Psoas muscle (tissue), 8 donors: ENCODE measurements around the gene ANO1. TPM values are rescaled to one million over a fixed set of nuclear protein-coding genes. Genes with fewer than 3 reads are reported as not detected.

Experiments
- ATAC-seq, 4 donors: fragments of 200-7000 bp; cut with Tn5 transposase; one replicate each; pipeline ENCODE4 v1.9.1; 2020; ENCODE audit warnings: moderate library complexity in 3 of 4, mild to moderate bottlenecking in 2 of 4
- DNase-seq, 2 donors: peaks; one replicate each; pipeline ENCODE4 v3.0.0-alpha.2; 2020
- H3K27ac ChIP-seq: fragments of 200-600 bp; one replicate; pipeline ENCODE4 v1.8.0; 2022
- H3K27me3 ChIP-seq, 3 donors: fragments of 200-600 bp in 1 of 3; one replicate each; pipeline versions ENCODE4 v1.6.1 to v1.8.0; 2013 to 2022; ENCODE audit warnings: low read length in 2 of 3, mild to moderate bottlenecking in 2 of 3, moderate library complexity in 1 of 3; ENCODE audit not compliant: insufficient read depth in 3 of 3
- H3K36me3 ChIP-seq, 2 donors: fragments of 200-600 bp in 1 of 2; one replicate each; pipeline versions ENCODE4 v1.6.1 to v1.8.0; 2013 to 2022; ENCODE audit warnings: low read depth in 1 of 2, mild to moderate bottlenecking in 1 of 2, moderate library complexity in 1 of 2; ENCODE audit not compliant: insufficient read depth in 1 of 2
- H3K4me1 ChIP-seq: fragments of 200-600 bp; one replicate; pipeline ENCODE4 v1.8.0; 2022
- H3K4me3 ChIP-seq: fragments of 200-600 bp; one replicate; pipeline ENCODE4 v1.8.0; 2022; ENCODE audit warnings: mild to moderate bottlenecking
- H3K9me3 ChIP-seq: fragments of 200-600 bp; one replicate; pipeline ENCODE4 v1.8.0; 2022
- WGBS, 3 donors: extraction: QIAGEN DNeasy Blood & Tissue Kit; methylation state at CpG; one replicate each; pipeline versions ENCODE4 v1.1.6 to v1.1.7; 2013; 5-methylcytosine and 5-hydroxymethylcytosine counted together
- intact Hi-C, 2 donors: fragments of 100-400 bp; cut with DNase I; formaldehyde crosslinking; loops; one replicate each; pipeline versions ENCODE4 v1.11.0 to v1.14.2; 2022
- polyA plus RNA-seq, 3 donors: library from polyadenylated mRNA; stranded (reverse); fragments of 200-250 nt; gene quantifications; one replicate each; pipeline ENCODE4 v1.2.3, GENCODE V29; 2013
- total RNA-seq, 4 donors: library from RNA; stranded (reverse); fragmentation: NEBNext Ultra II Directional in 2 of 4; extraction: Animal tissue kit (Norgen Biotek cat#: 25700) in 2 of 4; gene quantifications; one replicate each; pipeline versions ENCODE4 v1.2.1 to v1.2.4, GENCODE V29; 2021 to 2023
- TF ChIP-seq, protein P1 (sequence below): fragments of 200-600 bp; IDR thresholded peaks from one replicate; pipeline ENCODE4 v1.8.0; 2022; ENCODE audit warnings: antibody characterized with exemption
- donor health status: healthy with polysubstance abuse.
- donor health status: DM: no; HTN: no; CAD: no; lungs with moderate emphysema.
- donor health status: Bipolar disorder and iron deficiency.
- donor health status: healthy.
- donor health status: DM: yes; HTN: yes; CAD: no.
- donor health status: DM: no; HTN: no; CAD: no.
- donor health status: DM: no; HTN: no; CAD: no.
- donor health status: DM: yes; HTN: yes; CAD: no.

Gene ANO1
- total and polyA plus RNA-seq, 7 donors: 2.2 to 11.3 (median 8.7) TPM

DNA sequence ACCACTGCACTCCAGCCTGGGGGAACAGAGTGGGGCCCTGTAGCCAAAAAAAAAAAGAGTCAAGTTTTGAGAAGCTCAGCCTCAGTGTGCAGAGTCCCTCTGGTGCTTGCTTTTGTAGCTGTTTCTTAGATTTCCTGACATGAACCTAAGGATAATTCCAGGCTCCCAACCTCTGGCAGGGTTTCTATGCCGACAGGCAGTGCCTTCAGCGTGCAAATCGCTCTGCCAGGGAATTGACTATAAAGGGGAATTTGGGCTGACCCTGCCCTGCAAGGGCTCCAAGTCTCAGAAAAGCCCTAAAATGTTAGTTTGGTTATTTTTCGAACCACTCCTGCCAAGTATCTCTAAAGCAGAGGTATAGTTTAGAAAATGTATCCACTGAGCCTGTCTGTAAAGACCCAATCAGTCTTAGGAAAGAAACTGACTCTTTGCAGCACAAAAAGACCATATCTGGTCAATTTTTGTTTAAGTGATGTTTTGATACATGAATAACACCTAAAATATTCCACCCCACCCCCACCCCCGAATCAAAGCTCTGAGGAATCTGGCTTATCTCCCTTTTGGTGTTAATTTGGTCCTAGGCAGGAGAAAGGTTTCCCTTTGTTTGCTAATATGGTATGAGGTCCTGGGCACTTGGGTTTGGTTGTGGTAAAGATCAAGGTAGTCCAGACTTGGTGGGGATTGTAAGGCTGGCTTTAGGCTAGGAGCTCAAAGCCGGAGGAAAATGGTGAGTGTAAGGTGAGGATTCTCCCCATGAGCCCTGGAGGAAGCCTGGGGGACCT, 49.7 kb downstream of the ANO1 start:
- Histone ChIP-seq H3K4me1 (no peaks in the 10 kb centered on the region), H3K4me3 (no peak overlapping the region), H3K9me3 (no peaks in the 10 kb centered on the region), H3K36me3 (no peaks in the 10 kb centered on the region), H3K27me3 (no peaks in the 10 kb centered on the region), H3K27ac (no peak overlapping the region)
- WGBS, 3 donors: 58 to 69% (median 66%) methylated on average over 6 of the region's 6 CpGs
- intact Hi-C loops: no loop called here
- ATAC-seq (no peak), DNase-seq (no peak)
- TF ChIP-seq, protein P1, sequence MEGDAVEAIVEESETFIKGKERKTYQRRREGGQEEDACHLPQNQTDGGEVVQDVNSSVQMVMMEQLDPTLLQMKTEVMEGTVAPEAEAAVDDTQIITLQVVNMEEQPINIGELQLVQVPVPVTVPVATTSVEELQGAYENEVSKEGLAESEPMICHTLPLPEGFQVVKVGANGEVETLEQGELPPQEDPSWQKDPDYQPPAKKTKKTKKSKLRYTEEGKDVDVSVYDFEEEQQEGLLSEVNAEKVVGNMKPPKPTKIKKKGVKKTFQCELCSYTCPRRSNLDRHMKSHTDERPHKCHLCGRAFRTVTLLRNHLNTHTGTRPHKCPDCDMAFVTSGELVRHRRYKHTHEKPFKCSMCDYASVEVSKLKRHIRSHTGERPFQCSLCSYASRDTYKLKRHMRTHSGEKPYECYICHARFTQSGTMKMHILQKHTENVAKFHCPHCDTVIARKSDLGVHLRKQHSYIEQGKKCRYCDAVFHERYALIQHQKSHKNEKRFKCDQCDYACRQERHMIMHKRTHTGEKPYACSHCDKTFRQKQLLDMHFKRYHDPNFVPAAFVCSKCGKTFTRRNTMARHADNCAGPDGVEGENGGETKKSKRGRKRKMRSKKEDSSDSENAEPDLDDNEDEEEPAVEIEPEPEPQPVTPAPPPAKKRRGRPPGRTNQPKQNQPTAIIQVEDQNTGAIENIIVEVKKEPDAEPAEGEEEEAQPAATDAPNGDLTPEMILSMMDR: no peak

DNA sequence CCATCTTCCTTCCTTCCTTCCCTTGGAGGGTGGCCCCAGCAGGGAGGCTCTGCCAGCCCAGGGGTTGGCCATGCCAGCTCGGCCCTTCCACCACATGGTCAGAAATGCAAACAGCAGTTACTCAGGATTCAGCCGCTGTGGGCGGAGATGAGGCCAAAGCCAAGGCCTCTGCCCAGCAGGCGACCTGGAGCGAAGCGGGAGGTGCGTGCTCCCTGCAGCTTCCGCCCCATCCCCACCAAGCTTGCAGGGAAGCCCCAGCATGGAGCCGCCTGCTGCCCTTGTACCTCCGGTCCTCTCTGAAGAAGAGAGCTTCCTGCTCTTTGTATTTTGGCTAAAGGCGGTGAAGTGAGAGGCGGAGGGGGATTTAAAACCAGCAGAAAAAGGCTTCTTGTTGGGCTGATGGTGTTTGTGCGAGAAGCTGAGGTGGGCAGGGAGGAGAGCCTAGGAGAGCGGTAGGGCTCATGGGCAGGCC, 50.4 kb downstream of the ANO1 start:
- no peaks in the 10 kb centered on the region for H3K27me3 ChIP-seq
- no peak overlapping the region for H3K4me3 ChIP-seq
- H3K27ac ChIP-seq: no peak overlapping the region
- H3K9me3 ChIP-seq: no peaks in the 10 kb centered on the region
- TF ChIP-seq, protein P1: no peak
- intact Hi-C loops: no loop called here
- ATAC-seq: peak in 2 of 4 donors; percentile 58 to 65
- no peaks in the 10 kb centered on the region for H3K36me3 ChIP-seq
- no peak for DNase-seq
- 78% methylated on average over 14 of the region's 14 CpGs for WGBS, 3 donors
- H3K4me1 ChIP-seq: no peaks in the 10 kb centered on the region

DNA sequence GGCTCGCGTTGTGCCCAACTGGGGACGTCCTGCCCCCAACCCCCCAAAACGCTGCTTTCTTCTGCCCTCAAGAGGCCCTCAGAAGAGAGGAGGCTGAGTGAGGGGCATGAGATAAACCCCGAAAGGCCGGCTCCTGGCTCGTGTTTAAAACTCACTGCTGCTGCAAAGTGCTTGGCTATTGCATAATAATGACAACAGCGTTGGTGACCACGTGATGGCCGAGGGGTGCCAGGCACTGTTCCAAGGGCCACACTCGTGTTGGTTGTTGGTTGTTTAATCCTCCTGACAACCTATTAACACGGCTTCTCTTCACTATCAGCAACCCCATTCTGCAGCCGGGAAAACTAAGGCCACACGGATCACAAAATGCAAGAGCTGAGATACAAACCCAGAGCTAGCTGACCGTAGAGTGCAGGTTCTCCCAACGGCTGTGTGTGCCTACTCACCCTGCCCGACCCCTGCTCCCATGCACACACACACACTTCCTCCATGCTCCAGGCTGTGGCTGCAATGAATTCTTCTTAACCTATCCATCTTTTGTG, 51.0 kb downstream of the ANO1 start:
- Histone ChIP-seq H3K4me3 (no peak overlapping the region), H3K9me3 (no peaks in the 10 kb centered on the region), H3K36me3 (no peaks in the 10 kb centered on the region), H3K27me3 (no peaks in the 10 kb centered on the region), H3K27ac (no peak overlapping the region), H3K4me1 (no peaks in the 10 kb centered on the region)
- ATAC-seq (no peak), DNase-seq (no peak)
- intact Hi-C loops: no loop called here
- TF ChIP-seq, protein P1: no peak
- WGBS, 3 donors: 76 to 79% (median 77%) methylated on average over 17 of the region's 17 CpGs

DNA sequence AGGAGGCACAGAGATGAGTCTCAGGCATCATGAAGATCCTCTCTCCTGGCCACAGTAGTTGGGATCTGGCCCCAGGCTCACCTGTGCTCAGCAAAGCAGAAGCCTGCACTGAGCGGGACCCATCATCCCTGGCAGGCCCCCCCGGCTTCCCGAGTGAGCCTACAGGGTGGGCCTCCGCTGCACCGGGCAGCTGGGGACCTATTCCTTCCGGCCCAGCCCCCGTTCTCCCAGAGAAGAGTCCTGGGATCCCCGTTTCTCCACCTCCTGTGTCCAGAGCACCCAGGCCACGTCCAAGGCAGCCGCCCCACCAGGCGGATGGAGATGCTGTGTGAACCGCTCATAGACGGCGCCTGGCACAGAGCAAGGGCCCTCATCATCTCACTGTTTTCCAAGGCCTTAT, 52.5 kb downstream of the ANO1 start:
- no peak overlapping the region for H3K4me3 ChIP-seq
- ATAC-seq (no peak), DNase-seq (no peak)
- intact Hi-C loops: no loop called here
- WGBS, 3 donors: 88 to 97% (median 93%) methylated on average over 14 of the region's 14 CpGs
- H3K36me3 ChIP-seq: no peaks in the 10 kb centered on the region
- TF ChIP-seq, protein P1: no peak
- no peaks in the 10 kb centered on the region for H3K9me3 ChIP-seq
- no peaks in the 10 kb centered on the region for H3K27me3 ChIP-seq
- H3K27ac ChIP-seq: no peak overlapping the region
- no peaks in the 10 kb centered on the region for H3K4me1 ChIP-seq
